ENCODE data around the gene TSPAN32.

TSPAN32 gene

GRCh38 chr11:2261436-2262230 lies 40.2 kb upstream of the TSPAN32 start:
- Histone ChIP-seq H3K4me3 (ENCODE audit: low read depth in 1 of 2, low read length in 2 of 2) (no peak overlapping the region), H3K27me3 (ENCODE audit: control insufficient read depth in 1 of 2, insufficient read depth in 2 of 2, low read length in 2 of 2) (no peaks in the 10 kb centered on the region), H3K4me1 (ENCODE audit: control insufficient read depth in 1 of 2, insufficient read depth in 2 of 2, low read length in 2 of 2) (peaks cover 14 to 18% of the 10 kb centered on the region in 2 donors), H3K27ac (ENCODE audit: low read depth, low read length) (no peak overlapping the region), H3K9me3 (ENCODE audit: control insufficient read depth in 1 of 2, low read length in 2 of 2) (no peaks in the 10 kb centered on the region), H3K9ac (ENCODE audit: low read depth in 1 of 2, low read length in 2 of 2) (no peak overlapping the region), H3K36me3 (ENCODE audit: control insufficient read depth in 1 of 2, insufficient read depth in 2 of 2, low read length in 2 of 2) (no peaks in the 10 kb centered on the region)

- no peaks in the 10 kb centered on the region for H3K27me3 ChIP-seq (ENCODE audit: control insufficient read depth in 1 of 2, insufficient read depth in 2 of 2, low read length in 2 of 2)
- no peak overlapping the region for H3K4me3 ChIP-seq (ENCODE audit: low read depth in 1 of 2, low read length in 2 of 2)
- H3K27ac ChIP-seq (ENCODE audit: low read depth, low read length), result no peak overlapping the region
These were observed 39.3 kb upstream of the TSPAN32 start for GRCh38 chr11:2262301-2263070.

GRCh38 chr11:2263071-2263565 lies 38.7 kb upstream of the TSPAN32 start:
- H3K27ac ChIP-seq (ENCODE audit: low read depth, low read length), result no peak overlapping the region

More at GRCh38 chr11:2262301-2263070, 39.3 kb upstream of the TSPAN32 start:
- Histone ChIP-seq H3K9ac (ENCODE audit: low read depth in 1 of 2, low read length in 2 of 2) (no peak overlapping the region), H3K4me1 (ENCODE audit: control insufficient read depth in 1 of 2, insufficient read depth in 2 of 2, low read length in 2 of 2) (peaks cover 16 to 19% of the 10 kb centered on the region in 2 donors), H3K9me3 (ENCODE audit: control insufficient read depth in 1 of 2, low read length in 2 of 2) (no peaks in the 10 kb centered on the region), H3K36me3 (ENCODE audit: control insufficient read depth in 1 of 2, insufficient read depth in 2 of 2, low read length in 2 of 2) (no peaks in the 10 kb centered on the region)

GRCh38 chr11:2263724-2264360 lies 38.0 kb upstream of the TSPAN32 start:
- Histone ChIP-seq H3K36me3 (ENCODE audit: control insufficient read depth in 1 of 2, insufficient read depth in 2 of 2, low read length in 2 of 2) (no peaks in the 10 kb centered on the region), H3K27me3 (ENCODE audit: control insufficient read depth in 1 of 2, insufficient read depth in 2 of 2, low read length in 2 of 2) (peaks cover 0 to 3% of the 10 kb centered on the region in 2 donors), H3K27ac (ENCODE audit: low read depth, low read length) (no peak overlapping the region), H3K9me3 (ENCODE audit: control insufficient read depth in 1 of 2, low read length in 2 of 2) (no peaks in the 10 kb centered on the region), H3K4me1 (ENCODE audit: control insufficient read depth in 1 of 2, insufficient read depth in 2 of 2, low read length in 2 of 2) (peaks cover 16 to 29% of the 10 kb centered on the region in 2 donors), H3K4me3 (ENCODE audit: low read depth in 1 of 2, low read length in 2 of 2) (no peak overlapping the region), H3K9ac (ENCODE audit: low read depth in 1 of 2, low read length in 2 of 2) (no peak overlapping the region)

More at GRCh38 chr11:2263071-2263565, 38.7 kb upstream of the TSPAN32 start:
- H3K4me1 ChIP-seq (ENCODE audit: control insufficient read depth in 1 of 2, insufficient read depth in 2 of 2, low read length in 2 of 2), result peaks cover 16 to 23% of the 10 kb centered on the region in 2 donors
- no peak overlapping the region for H3K4me3 ChIP-seq (ENCODE audit: low read depth in 1 of 2, low read length in 2 of 2)
- no peaks in the 10 kb centered on the region for H3K9me3 ChIP-seq (ENCODE audit: control insufficient read depth in 1 of 2, low read length in 2 of 2)
- H3K36me3 ChIP-seq (ENCODE audit: control insufficient read depth in 1 of 2, insufficient read depth in 2 of 2, low read length in 2 of 2), result no peaks in the 10 kb centered on the region
- H3K9ac ChIP-seq (ENCODE audit: low read depth in 1 of 2, low read length in 2 of 2), result no peak overlapping the region
- H3K27me3 ChIP-seq (ENCODE audit: control insufficient read depth in 1 of 2, insufficient read depth in 2 of 2, low read length in 2 of 2), result no peaks in the 10 kb centered on the region

- H3K9ac ChIP-seq (ENCODE audit: low read depth in 1 of 2, low read length in 2 of 2), result no peak overlapping the region
- H3K36me3 ChIP-seq (ENCODE audit: control insufficient read depth in 1 of 2, insufficient read depth in 2 of 2, low read length in 2 of 2), result no peaks in the 10 kb centered on the region
- peaks cover 0 to 3% of the 10 kb centered on the region in 2 donors for H3K27me3 ChIP-seq (ENCODE audit: control insufficient read depth in 1 of 2, insufficient read depth in 2 of 2, low read length in 2 of 2)
- no peak overlapping the region for H3K27ac ChIP-seq (ENCODE audit: low read depth, low read length)
- peaks cover 16 to 29% of the 10 kb centered on the region in 2 donors for H3K4me1 ChIP-seq (ENCODE audit: control insufficient read depth in 1 of 2, insufficient read depth in 2 of 2, low read length in 2 of 2)
- H3K4me3 ChIP-seq (ENCODE audit: low read depth in 1 of 2, low read length in 2 of 2), result no peak overlapping the region
- H3K9me3 ChIP-seq (ENCODE audit: control insufficient read depth in 1 of 2, low read length in 2 of 2), result no peaks in the 10 kb centered on the region
These were observed 37.3 kb upstream of the TSPAN32 start for GRCh38 chr11:2264366-2265053.

- H3K9me3 ChIP-seq (ENCODE audit: control insufficient read depth in 1 of 2, low read length in 2 of 2), result no peaks in the 10 kb centered on the region
- H3K4me3 ChIP-seq (ENCODE audit: low read depth in 1 of 2, low read length in 2 of 2), result peak overlapping the region in 1 of 2 donors; percentile 48
- no peaks in the 10 kb centered on the region for H3K36me3 ChIP-seq (ENCODE audit: control insufficient read depth in 1 of 2, insufficient read depth in 2 of 2, low read length in 2 of 2)
- H3K27me3 ChIP-seq (ENCODE audit: control insufficient read depth in 1 of 2, insufficient read depth in 2 of 2, low read length in 2 of 2), result peaks cover 0 to 3% of the 10 kb centered on the region in 2 donors
- H3K27ac ChIP-seq (ENCODE audit: low read depth, low read length), result no peak overlapping the region
- H3K9ac ChIP-seq (ENCODE audit: low read depth in 1 of 2, low read length in 2 of 2), result peak overlapping the region; percentile 2 to 43
- H3K4me1 ChIP-seq (ENCODE audit: control insufficient read depth in 1 of 2, insufficient read depth in 2 of 2, low read length in 2 of 2), result peaks cover 16 to 35% of the 10 kb centered on the region in 2 donors
These were observed 36.4 kb upstream of the TSPAN32 start for GRCh38 chr11:2265396-2265795.

GRCh38 chr11:2265854-2266585 lies 35.8 kb upstream of the TSPAN32 start:
- Histone ChIP-seq H3K9ac (ENCODE audit: low read depth in 1 of 2, low read length in 2 of 2) (peak overlapping the region; percentile 2 to 43), H3K27ac (ENCODE audit: low read depth, low read length) (no peak overlapping the region), H3K36me3 (ENCODE audit: control insufficient read depth in 1 of 2, insufficient read depth in 2 of 2, low read length in 2 of 2) (no peaks in the 10 kb centered on the region), H3K4me1 (ENCODE audit: control insufficient read depth in 1 of 2, insufficient read depth in 2 of 2, low read length in 2 of 2) (peaks cover 16 to 41% of the 10 kb centered on the region in 2 donors), H3K27me3 (ENCODE audit: control insufficient read depth in 1 of 2, insufficient read depth in 2 of 2, low read length in 2 of 2) (peaks cover 0 to 9% of the 10 kb centered on the region in 2 donors), H3K9me3 (ENCODE audit: control insufficient read depth in 1 of 2, low read length in 2 of 2) (no peaks in the 10 kb centered on the region), H3K4me3 (ENCODE audit: low read depth in 1 of 2, low read length in 2 of 2) (peak overlapping the region in 1 of 2 donors; percentile 48)

- no peak overlapping the region for H3K27ac ChIP-seq (ENCODE audit: low read depth, low read length)
- no peak overlapping the region for H3K4me3 ChIP-seq (ENCODE audit: low read depth in 1 of 2, low read length in 2 of 2)
- H3K9ac ChIP-seq (ENCODE audit: low read depth in 1 of 2, low read length in 2 of 2), result no peak overlapping the region
- H3K27me3 ChIP-seq (ENCODE audit: control insufficient read depth in 1 of 2, insufficient read depth in 2 of 2, low read length in 2 of 2), result peaks cover 0 to 14% of the 10 kb centered on the region in 2 donors
- H3K4me1 ChIP-seq (ENCODE audit: control insufficient read depth in 1 of 2, insufficient read depth in 2 of 2, low read length in 2 of 2), result peaks cover 16 to 42% of the 10 kb centered on the region in 2 donors
- no peaks in the 10 kb centered on the region for H3K9me3 ChIP-seq (ENCODE audit: control insufficient read depth in 1 of 2, low read length in 2 of 2)
- no peaks in the 10 kb centered on the region for H3K36me3 ChIP-seq (ENCODE audit: control insufficient read depth in 1 of 2, insufficient read depth in 2 of 2, low read length in 2 of 2)
These were observed 35.1 kb upstream of the TSPAN32 start for GRCh38 chr11:2266586-2267305.

All from duodenal mucosa (tissue), 2 donors.